ENCODE measurements around the gene TRIM16.

DNA sequence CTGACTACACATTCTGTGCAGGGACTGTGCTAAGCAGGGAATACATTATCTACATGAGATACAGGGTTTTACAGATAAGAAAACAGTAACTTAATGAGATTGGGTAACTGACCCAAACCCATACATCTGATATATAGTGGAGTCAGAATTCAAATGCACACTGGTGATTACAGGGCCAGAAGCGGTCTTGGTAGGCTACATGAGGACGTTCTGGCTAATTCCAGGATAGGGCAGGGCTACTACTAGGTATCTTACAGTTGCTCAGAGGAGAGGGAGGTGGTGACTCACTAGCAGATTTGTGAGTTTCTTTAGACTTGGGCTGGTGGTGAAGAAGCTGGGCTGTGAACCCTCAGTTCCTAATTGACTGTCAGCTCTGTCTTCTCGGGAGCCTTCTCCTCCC lies 21.4 kb downstream of the TRIM16 start:
- TF ChIP-seq, protein P1, sequence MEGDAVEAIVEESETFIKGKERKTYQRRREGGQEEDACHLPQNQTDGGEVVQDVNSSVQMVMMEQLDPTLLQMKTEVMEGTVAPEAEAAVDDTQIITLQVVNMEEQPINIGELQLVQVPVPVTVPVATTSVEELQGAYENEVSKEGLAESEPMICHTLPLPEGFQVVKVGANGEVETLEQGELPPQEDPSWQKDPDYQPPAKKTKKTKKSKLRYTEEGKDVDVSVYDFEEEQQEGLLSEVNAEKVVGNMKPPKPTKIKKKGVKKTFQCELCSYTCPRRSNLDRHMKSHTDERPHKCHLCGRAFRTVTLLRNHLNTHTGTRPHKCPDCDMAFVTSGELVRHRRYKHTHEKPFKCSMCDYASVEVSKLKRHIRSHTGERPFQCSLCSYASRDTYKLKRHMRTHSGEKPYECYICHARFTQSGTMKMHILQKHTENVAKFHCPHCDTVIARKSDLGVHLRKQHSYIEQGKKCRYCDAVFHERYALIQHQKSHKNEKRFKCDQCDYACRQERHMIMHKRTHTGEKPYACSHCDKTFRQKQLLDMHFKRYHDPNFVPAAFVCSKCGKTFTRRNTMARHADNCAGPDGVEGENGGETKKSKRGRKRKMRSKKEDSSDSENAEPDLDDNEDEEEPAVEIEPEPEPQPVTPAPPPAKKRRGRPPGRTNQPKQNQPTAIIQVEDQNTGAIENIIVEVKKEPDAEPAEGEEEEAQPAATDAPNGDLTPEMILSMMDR (IDR thresholded peaks at IDR 0.05) = no peak
- TF ChIP-seq POLR2A (IDR thresholded peaks at IDR 0.05) = no peak

All from esophagus squamous epithelium (tissue), 4 donors.